Activated CD8-positive, alpha-beta memory T cell treated with anti-CD3 and anti-CD28 coated beads, Interleukin-2, amount 50 U/mL, for 24 hours (primary cell): ENCODE measurements around the gene MKNK1.

ENCODE experiments used
- DNase-seq: peaks from one replicate; pipeline ENCODE4 v3.0.0-alpha.2; 2020; ENCODE audit errors: extremely low read depth

MKNK1 gene

DNA sequence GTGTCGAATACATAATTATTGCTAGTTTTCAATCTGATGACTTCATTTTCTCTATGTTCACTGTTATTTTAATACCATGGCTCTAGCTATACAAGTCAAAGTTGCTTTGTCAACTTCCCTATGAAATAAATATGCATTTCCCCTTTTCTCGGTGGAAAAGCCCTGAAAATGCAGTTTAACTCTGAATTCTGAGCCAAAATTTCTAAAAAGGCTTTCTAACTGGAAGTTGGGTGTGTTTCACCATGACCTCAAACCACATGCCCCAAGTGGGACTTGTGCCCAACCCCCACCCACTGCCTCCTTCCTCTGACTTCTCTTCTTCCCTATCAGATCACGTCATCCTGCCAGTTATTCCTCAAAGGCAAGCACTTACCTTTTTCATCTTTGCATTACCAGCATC, 8.9 kb downstream of the MKNK1 start:
- DNase-seq = no peak

- DNase-seq = no peak
These were observed 10.0 kb downstream of the MKNK1 start for GRCh38 chr1:46594063-46594462.

DNA sequence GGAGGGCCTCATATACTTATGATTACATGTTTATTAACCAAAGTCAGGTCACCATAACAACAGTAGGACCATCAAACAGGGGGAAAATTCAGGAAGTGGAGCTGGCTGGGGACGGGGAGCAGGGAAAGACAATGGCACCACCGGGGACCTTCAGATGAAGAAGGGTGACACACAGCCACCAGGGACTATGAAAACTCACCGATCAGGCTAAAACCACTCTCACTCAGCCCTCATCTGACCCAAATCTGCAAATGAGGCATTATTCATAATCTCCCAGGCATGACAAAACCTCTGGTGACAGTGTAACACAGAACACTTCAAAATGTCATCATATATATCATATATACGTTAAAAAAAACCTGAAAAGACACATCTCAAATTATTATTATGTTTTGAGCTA, 11.2 kb downstream of the MKNK1 start:
- DNase-seq = no peak

- no peak for DNase-seq
These were observed 14.5 kb downstream of the MKNK1 start for GRCh38 chr1:46589529-46589928.

- DNase-seq = no peak
These were observed 17.0 kb downstream of the MKNK1 start for GRCh38 chr1:46587069-46587468.

GRCh38 chr1:46585312-46585938, 18.6 kb downstream of the MKNK1 start:
- no peak for DNase-seq

GRCh38 chr1:46583494-46583893, 20.6 kb downstream of the MKNK1 start:
- DNase-seq = no peak

DNA sequence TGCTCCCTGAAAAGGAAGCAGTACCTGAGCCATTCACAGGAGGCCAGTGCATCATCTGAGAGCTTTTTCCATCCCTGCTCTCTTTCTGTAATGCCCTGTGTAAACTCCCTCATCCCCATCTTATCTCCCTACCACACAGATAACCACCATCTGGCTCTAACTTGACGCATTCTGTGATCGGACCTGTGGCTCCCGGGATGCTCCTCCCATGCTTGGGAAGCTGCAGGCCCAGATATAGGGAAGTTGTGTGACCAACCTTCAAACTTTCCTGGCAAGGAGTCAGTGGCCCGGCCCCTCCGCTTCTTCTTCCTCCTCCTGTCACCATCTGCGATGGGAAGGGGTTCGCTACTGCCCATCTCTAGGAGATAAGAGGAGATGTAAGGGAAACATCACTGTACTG, 21.1 kb downstream of the MKNK1 start:
- no peak for DNase-seq

DNA sequence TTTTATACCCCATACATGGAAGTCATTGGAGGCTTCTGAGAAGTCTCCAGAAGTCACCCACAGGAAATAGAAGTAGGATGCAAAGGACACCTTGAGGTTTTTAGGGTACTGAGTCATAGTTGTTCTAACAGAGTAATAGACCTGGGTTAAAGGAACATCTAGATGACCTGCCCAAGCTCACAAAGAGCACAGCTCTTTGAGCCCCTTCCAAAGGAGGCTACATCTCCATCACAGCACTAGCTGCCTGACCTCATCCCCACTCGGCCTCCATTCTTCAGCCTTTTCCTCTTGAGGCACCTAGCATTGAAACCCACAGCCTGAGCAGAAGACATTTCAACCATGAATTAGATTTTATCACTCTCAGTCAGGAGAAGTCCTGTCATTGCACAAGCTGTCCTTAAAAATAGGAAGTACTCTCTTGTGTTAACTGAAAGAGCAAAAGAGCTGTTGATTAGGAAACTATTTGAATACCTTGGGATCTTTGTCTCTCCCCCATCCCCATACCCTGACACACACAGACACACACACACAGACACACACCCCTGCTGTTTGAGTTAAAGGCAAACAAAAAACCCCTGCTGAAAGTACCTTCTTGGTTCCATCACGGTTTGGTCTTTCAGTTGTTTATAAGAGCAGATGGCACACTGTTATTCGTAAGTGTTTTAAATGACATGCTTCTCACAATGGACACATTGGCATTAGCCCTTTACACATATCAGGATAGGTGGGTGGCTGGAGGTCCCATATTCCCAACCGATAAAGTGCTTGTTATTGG, 22.2 kb downstream of the MKNK1 start:
- DNase-seq = no peak

GRCh38 chr1:46580140-46580903, 23.7 kb downstream of the MKNK1 start:
- no peak for DNase-seq

- DNase-seq = no peak
These were observed 26.4 kb downstream of the MKNK1 start for GRCh38 chr1:46577671-46578070.

DNA sequence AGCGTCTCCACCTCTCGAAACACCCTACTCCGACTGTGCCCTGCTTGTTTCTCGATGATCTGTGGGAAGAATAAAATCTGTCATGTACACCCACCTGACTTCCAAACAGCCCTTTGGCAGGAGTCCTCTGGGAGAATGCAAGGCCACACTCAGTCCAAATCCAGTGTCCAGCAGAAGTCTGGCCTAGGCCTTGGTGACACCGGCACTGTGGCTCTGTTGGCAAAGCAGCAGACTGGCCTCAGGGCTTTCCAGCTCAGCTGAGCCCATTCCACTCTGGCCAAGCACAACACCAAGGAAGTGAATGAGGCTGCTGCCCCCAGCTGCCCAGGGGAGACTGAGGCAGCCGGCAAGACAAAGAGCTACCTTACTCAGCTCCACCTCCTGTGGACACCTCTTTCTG, 27.5 kb downstream of the MKNK1 start:
- no peak for DNase-seq

- DNase-seq = no peak
These were observed 28.3 kb downstream of the MKNK1 start for GRCh38 chr1:46575778-46576177.

GRCh38 chr1:46575300-46575699, 28.8 kb downstream of the MKNK1 start:
- DNase-seq = no peak

- no peak for DNase-seq
These were observed 32.3 kb downstream of the MKNK1 start for GRCh38 chr1:46571691-46572225.

- no peak for DNase-seq
These were observed 34.0 kb downstream of the MKNK1 start for GRCh38 chr1:46569884-46570725.

DNA sequence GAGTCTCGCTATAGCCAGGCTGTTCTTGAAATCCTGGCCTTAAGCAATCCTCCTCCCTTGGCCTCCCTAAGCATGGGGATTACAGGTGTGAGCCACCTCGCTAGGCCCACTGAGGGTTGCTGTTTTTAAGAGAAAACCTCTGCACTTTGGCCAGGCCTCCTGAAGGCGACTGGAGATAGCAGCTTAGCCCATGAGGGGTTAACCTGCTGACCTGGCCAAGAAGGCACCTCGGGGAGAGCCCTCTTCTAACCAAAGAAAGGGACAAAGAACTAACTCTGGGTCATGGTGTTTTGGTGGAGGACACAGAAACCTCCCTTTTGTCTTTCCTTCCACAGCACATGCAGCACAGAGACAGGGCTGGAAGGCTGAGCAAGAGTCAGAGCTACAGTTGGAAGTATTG, 35.0 kb downstream of the MKNK1 start:
- DNase-seq = no peak

DNA sequence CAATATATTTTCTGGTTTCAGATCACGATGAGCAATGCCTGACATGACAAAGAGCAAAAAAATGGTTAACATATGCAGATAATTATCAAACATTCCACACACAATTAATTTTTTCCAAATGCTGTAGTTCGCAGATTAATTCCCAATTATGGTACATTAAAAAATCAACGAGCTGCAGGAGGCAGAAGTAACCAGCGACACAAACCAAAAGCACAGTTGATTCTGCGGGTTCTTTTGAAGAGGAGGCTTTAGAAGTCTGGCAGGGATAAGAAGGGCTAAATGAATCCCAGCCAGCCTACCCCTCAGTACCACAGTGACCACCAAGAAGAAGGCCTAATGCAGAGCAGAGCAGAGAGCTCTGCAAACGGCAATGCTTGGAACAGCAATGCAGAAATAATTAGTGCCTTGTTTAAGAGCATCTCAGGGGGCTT, 35.6 kb downstream of the MKNK1 start:
- no peak for DNase-seq

GRCh38 chr1:46563341-46563740, 40.7 kb downstream of the MKNK1 start:
- no peak for DNase-seq

DNA sequence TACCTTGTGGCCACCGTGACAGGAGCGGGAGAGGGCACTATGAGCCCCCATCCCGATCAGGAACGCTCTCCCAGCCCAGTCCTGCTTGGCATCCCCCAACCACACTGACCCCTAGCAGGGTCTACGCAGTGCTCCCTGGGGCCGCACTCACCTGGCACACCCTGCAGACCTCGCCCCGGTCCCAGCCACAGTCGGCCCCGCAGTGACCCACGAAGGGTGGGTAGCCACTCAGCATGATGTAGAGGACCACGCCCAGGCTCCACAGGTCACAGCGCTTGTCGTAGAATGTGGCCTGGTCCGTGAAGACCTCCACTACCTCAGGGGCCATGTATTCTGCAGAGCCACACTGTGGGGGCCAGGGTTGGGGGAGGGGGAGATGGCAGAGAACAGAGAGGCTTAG, 41.6 kb downstream of the MKNK1 start:
- no peak for DNase-seq

DNA sequence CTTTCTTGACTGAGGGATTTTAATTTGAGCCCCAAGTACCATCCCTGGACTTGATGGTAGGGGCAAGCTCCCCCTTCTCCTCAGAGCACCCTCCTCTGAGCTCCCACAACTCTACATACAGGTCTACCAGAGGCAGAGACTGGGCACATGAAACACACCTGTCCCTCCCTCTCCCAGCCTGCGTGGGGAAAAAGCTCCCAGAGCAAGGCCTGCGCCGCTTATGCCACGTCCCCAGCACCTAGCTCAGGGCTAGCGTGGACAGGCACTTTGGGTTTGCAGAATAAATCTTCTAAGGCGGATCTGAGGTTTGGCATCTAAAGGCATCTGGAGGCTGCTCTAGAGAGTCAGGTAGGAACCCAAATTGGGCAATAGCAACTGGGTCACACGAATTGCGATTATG, 45.1 kb downstream of the MKNK1 start:
- no peak for DNase-seq
